Activated T-cell treated with anti-CD3 and anti-CD28 coated beads for 1 hour (primary cell): Measurements from ENCODE around the gene ARMC10.
"Not testable (repeated sequence)": the region's sequence is repeated elsewhere in the genome, so short reads cannot be mapped to it uniquely, and the experiment has no call there.

Source experiments
- DNase-seq: peaks from one replicate; pipeline ENCODE4 v3.0.0-alpha.2; 2020; ENCODE audit warnings: low read depth

Gene ARMC10

DNA sequence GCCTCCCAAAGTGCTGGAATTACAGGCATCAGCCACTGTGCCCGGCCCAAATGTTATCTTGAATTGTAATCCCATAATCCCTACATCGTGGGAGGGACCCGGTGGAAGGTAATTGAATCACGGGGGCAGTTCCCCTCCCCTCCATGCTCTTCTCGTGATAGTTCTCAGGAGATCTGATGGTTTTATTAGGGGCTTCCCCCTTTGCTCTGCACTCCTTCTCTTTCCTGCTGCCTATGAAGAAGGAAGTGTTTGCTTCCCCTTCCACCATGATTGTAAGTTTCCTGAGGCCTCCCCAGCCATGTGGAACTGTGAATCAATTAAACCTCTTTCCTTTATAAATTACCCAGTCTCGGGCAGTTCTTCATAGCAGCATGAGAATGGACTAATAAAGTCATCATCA lies 3.3 kb downstream of the ARMC10 start:
- not testable (repeated sequence) for DNase-seq

DNA sequence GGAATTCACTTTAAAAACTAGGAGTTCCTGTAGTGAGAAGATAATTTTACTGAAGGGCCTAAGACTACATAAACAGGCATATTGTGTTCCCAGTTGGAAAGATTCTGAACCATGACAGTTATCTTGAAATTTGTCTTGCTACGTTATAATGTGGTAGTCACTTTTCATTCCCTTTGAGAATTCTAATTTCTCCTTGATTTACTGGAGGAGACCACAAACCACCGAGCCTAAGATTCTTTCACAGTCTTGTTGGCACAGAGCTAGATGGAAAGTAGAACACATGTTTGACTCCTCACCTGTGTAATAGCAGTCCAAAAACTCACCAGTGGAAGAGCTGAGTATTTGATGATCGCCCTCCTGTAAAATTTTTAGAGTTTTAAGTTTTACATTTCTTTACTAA lies 4.9 kb downstream of the ARMC10 start:
- no peak for DNase-seq

DNA sequence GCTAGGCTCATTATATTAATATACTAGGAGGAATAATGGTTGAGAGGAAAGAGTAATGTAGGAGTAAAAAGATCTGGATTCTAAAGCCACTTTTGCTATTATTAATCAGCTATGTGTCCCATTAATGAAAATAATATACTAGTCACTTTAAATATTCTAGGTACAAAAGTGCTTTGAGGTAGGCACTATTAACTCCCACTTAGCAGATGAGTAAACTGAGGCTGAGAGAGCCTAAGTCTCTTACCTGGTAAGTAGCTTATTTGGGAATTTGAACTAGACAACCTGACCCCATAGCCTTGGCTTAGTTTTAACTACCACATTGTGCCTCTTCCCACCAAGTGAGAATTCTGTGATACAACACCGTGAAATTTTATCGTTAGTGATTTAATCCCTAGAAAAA lies 6.0 kb downstream of the ARMC10 start:
- DNase-seq = no peak

GRCh38 chr7:103082497-103082896 lies 7.6 kb downstream of the ARMC10 start:
- no peak for DNase-seq

DNA sequence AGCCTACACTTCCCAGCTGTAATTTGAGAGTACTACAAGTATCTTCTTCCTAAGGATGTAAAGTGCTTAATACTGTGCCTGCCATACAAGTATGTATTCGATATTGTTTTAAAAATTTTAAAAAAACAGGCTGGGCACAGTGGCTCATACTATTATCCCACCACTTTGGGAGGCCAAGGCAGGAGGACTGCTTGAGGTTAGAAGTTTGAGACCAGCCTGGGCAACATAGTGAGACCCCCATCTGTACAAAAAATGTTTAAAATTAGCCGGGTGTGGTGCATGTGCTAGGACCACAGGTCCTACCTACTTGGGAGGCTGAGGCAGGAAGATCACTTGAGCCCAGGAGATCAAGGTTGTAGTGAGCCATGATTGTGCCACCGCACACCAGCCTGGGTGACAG lies 8.3 kb downstream of the ARMC10 start:
- DNase-seq = no peak

GRCh38 chr7:103092321-103092720 lies 17.4 kb downstream of the ARMC10 start:
- DNase-seq = not testable (repeated sequence)

GRCh38 chr7:103093429-103093828 lies 18.5 kb downstream of the ARMC10 start:
- DNase-seq = no peak

- DNase-seq = no peak
Measured at GRCh38 chr7:103094102-103094501, 19.2 kb downstream of the ARMC10 start.

- not testable (repeated sequence) for DNase-seq
Measured at GRCh38 chr7:103095558-103095957, 20.6 kb downstream of the ARMC10 start.

DNA sequence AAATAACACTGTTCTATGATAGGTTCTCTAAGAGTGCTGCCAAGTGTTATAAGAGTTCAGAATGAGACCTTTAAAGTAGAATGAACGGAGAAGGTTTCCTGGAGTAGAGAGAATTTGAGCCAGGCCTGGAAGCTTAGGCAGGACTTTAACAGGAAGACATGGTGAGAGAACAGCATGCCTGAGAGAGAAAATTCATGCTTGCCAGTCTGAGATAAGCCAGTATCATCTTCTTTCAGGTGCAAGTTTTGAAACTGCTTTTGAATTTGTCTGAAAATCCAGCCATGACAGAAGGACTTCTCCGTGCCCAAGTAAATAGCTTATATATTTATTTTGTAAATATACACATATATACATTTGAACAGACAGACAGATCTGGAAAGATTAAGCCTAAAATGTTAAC lies 22.1 kb downstream of the ARMC10 start:
- no peak for DNase-seq

- no peak for DNase-seq
Measured at GRCh38 chr7:103100348-103100747, 25.4 kb downstream of the ARMC10 start.

DNA sequence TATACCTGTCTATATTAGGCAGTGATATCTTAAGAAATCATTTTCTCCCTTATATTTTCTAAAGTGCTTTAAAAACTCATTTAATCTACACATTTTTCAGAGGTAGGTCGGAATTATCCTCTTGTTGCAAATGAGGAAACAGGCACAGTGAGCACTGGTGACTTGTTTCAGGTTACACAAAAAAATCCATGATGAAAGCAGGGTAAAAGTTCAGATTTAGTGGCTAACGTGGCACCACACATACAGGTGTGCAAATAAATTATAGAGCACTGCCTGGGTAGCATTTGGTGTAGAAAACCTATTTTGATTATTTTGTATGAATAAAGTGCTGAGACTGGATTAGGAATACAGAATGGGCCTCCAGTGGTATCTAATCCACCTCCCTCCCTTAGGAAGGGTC lies 26.6 kb downstream of the ARMC10 start:
- no peak for DNase-seq

GRCh38 chr7:103106005-103106702 lies 31.2 kb downstream of the ARMC10 start:
- no peak for DNase-seq

- DNase-seq = not testable (repeated sequence)
Measured at GRCh38 chr7:103106703-103107070, 31.7 kb downstream of the ARMC10 start.

- no peak for DNase-seq
Measured at GRCh38 chr7:103113164-103113563, 38.2 kb downstream of the ARMC10 start.

DNA sequence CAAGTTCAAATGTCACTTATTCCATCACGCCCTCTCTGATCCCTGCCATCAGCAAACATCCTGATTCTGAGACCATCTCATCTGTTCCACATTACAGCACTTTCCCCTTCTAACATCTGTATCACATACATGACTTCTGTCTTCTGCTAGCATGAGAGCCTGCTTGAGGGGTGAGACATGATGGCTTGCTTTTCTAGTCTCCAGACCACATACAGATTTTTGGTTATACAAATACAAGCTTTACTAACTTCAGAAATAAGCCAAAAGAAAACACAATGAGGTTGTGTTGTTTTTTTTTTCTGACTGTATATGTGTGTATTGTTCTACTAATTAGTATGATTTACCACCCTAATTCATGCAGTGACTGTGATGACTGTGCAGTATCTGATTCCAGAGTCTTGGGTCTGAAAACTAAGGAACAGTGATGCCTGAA lies 39.7 kb downstream of the ARMC10 start:
- DNase-seq = no peak

DNA sequence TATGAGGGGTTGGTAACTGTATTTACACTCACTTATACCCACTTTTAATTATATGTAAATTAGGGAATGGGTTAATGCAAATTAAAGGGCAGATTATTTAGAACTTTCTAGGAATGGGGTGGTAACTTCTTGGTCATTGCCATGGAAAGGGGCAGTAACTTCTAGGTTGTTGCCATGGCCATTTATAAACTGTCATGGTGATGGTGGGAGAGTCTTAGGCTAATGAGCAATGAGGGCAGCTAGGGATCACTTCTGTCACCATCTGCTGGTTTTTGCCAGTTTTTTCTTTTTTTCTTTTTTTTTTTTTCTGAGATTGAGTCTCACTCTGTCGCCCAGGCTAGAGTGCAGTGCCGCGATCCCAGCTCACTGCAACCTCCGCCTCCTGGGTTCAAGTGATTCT lies 40.8 kb downstream of the ARMC10 start:
- DNase-seq = no peak

- DNase-seq = no peak
Measured at GRCh38 chr7:103116511-103116910, 41.6 kb downstream of the ARMC10 start.

GRCh38 chr7:103116991-103117390 lies 42.1 kb downstream of the ARMC10 start:
- DNase-seq = no peak

DNA sequence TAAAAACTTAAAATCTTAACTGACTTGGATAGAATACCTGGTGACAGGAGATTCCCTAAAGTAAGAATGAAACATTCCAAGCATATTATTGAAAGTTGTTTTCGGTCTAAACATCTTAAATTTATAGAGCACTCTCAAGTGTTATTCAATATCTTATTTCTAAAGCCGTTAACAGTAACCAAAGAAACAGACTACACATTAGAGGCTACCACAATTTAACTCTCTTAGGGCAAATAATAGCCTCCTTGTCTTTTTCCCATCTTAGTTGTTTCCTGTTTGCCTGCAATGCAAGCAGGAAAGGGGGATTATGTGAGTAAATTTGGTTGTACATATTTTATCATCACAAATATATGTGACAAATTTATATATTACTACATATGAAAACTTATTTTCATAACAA lies 42.5 kb downstream of the ARMC10 start:
- no peak for DNase-seq

- no peak for DNase-seq
Measured at GRCh38 chr7:103119791-103120291, 44.9 kb downstream of the ARMC10 start.

DNA sequence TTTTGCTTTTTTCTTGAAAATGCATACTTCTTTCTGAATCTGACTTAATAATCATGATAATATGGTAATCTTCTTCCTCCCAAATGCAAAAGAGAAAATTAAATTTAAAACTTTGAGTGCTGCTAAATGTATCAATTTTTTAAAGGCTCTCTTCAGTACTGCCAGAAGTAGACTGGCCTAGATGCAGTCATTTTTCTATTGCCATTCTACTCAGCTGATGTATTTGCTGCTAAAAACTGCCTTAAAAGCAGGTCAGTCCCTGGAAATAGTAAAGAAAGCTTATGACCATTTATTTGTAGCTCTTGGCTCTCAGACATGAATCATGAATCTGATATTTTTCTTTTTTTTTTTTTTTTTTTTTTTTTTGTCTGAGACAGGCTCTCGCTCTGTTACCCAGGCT lies 45.4 kb downstream of the ARMC10 start:
- DNase-seq = no peak

DNA sequence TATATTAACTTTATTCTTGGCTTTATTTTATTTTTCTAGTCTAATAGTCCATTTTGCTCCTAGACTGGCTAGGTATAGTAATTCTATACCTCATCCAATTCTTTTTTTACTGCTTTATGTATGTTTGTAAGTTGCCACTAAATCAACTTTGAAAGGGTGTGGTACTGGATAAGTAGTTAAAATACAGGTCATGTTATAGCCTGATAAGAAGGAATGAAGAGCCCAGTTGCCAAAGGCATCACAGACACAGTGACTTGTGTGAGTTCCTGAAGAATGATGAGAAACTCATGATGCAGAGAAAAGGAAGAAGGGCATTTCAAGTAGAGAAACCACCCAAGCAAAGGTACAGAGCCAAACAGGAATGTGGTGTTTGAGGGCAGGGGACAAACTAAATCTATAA lies 46.7 kb downstream of the ARMC10 start:
- no peak for DNase-seq

DNA sequence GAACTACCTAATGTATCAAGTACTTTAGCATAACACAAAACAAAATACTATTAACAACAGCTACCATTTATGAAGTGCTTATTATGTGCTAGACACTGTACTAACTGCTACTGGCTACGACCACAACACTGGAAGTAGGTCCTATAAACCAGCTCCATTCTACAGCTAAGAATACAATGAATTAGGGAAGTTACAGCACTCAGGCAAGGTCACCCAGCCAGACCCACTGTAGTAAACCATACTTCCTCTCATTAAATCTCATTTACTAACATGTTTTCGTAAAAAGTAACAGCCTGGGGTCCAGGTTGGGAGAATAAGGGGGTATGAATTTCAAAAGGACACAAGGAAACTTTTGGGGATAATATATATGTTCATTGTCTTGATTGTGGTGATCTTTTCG lies 48.6 kb downstream of the ARMC10 start:
- no peak for DNase-seq
